ENCODE results near the gene RNF149. TPM values are rescaled to one million over a fixed set of nuclear protein-coding genes. Genes with fewer than 3 reads are reported as not detected.

RNF149 gene
- polyA plus RNA-seq, 2 of the 4 experiments (the other 2 are of a cell fraction): 28.8 to 34.8 TPM

DNA sequence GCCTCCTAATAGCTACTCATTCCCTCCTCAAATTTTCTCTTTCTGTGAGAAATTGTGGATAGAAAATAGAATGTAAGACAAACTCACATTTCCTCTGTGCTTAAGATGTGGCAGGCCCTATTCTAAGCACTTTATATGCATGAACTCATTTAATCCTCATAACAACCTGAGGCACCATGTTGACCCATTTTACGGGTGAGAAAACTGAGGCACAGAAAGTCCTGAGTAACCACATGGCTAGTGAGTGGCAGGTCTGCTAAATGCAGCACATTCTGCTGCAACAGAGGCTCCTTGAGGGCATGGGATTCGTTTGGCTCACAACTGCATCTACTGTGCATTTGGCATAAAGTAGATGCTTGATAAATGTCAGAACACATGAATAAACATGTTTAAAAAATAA lies 22.7 kb upstream of the RNF149 start:
- Histone ChIP-seq H3K4me2 (no peak overlapping the region), H3K4me1 (no peaks in the 10 kb centered on the region), H3K27ac (no peak overlapping the region), H3K9me3 (no peaks in the 10 kb centered on the region), H3K4me3 (no peak overlapping the region)
- TF ChIP-seq EP300 (IDR thresholded peaks at IDR 0.05) (no peak), E2F6 (IDR thresholded peaks at IDR 0.05; ENCODE audit: borderline replicate concordance, low read depth) (no peak), REST (IDR thresholded peaks at IDR 0.05) (no peak), EHMT2 (IDR thresholded peaks at IDR 0.05; ENCODE audit: low read depth) (no peak), KDM1A (IDR thresholded peaks at IDR 0.05; ENCODE audit: low read depth) (no peak), RARB (CRISPR knock-in tag; IDR thresholded peaks at IDR 0.05) (no peak)
- TF ChIP-seq, protein P1, sequence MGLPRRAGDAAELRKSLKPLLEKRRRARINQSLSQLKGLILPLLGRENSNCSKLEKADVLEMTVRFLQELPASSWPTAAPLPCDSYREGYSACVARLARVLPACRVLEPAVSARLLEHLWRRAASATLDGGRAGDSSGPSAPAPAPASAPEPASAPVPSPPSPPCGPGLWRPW (IDR thresholded peaks at IDR 0.05): no peak
- TF ChIP-seq, protein P2, sequence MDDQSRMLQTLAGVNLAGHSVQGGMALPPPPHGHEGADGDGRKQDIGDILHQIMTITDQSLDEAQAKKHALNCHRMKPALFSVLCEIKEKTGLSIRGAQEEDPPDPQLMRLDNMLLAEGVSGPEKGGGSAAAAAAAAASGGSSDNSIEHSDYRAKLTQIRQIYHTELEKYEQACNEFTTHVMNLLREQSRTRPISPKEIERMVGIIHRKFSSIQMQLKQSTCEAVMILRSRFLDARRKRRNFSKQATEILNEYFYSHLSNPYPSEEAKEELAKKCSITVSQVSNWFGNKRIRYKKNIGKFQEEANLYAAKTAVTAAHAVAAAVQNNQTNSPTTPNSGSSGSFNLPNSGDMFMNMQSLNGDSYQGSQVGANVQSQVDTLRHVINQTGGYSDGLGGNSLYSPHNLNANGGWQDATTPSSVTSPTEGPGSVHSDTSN (IDR thresholded peaks at IDR 0.05): no peak
- TF ChIP-seq, protein P3, sequence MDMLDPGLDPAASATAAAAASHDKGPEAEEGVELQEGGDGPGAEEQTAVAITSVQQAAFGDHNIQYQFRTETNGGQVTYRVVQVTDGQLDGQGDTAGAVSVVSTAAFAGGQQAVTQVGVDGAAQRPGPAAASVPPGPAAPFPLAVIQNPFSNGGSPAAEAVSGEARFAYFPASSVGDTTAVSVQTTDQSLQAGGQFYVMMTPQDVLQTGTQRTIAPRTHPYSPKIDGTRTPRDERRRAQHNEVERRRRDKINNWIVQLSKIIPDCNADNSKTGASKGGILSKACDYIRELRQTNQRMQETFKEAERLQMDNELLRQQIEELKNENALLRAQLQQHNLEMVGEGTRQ (IDR thresholded peaks at IDR 0.05): no peak
- 27% methylated on average over 2 of the region's 2 CpGs for WGBS (ENCODE audit: missing lambda C conversion rate)
- no peak for ATAC-seq
- POLR2A ChIA-PET: no interaction called here
- no peak for DNase-seq (ENCODE audit: low read depth in 1 of 2, low spot score in 1 of 2)
- CTCF ChIA-PET: interaction anchor here (1.0 kb wide), 1 partner anchor 11 kb away, joined by 8 read pairs; no protein-coding TSS in a partner anchor
- FAIRE-seq: no peak

- no peak for FAIRE-seq
- 85% methylated on average over 12 of the region's 12 CpGs for WGBS (ENCODE audit: missing lambda C conversion rate)
- no peak overlapping the region for H3K27ac ChIP-seq
- POLR2A ChIA-PET: no interaction called here
- no peaks in the 10 kb centered on the region for H3K4me1 ChIP-seq
- no peak for TF ChIP-seq HOXB13 (CRISPR knock-in tag; IDR thresholded peaks at IDR 0.05; ENCODE audit: low read depth)
- TF ChIP-seq EP300 (IDR thresholded peaks at IDR 0.05): no peak
- no peak for DNase-seq (ENCODE audit: low read depth in 1 of 2, low spot score in 1 of 2)
- no peak for ATAC-seq
- no peak overlapping the region for H3K4me2 ChIP-seq
- no peak overlapping the region for H3K4me3 ChIP-seq
- CTCF ChIA-PET: interaction anchor here (1.0 kb wide), 2 partner anchors 12 kb away, joined by 4 to 8 read pairs; no protein-coding TSS in a partner anchor
- H3K9me3 ChIP-seq: peaks cover 7% of the 10 kb centered on the region; the same call in 2 of the 3 replicates
These were observed 21.9 kb upstream of the RNF149 start for GRCh38 chr2:101330253-101330933.

DNA sequence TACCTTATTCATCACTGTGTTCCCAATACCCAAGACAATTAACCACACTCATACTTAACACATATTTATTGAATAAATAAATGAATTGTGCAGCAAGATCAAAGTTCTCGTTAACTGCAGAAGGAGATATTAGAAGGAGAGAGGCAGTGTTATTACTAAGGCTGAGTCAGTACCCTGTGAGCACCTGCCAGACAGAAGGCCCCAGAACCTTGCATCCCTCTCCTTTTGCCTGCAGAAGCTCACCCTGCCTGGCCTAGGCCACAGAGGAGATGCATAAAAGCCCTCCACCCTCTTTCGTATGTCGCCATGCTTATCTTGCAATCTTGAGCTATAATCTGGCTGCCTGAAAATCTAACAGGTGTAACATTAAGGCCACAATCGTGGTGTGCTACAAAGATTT lies 20.5 kb upstream of the RNF149 start:
- peaks cover 10% of the 10 kb centered on the region; the same call in 2 of the 3 replicates for H3K9me3 ChIP-seq
- no peak overlapping the region for H3K27ac ChIP-seq
- no peak for ATAC-seq
- no peak for TF ChIP-seq MAZ (IDR thresholded peaks at IDR 0.05; ENCODE audit: borderline replicate concordance, low read depth, low read length)
- no peak for TF ChIP-seq CBX8 (IDR thresholded peaks at IDR 0.05)
- no peak for TF ChIP-seq RARB (CRISPR knock-in tag; IDR thresholded peaks at IDR 0.05)
- TF ChIP-seq ATOH8 (CRISPR knock-in tag; IDR thresholded peaks at IDR 0.05; ENCODE audit: low read depth): no peak
- TF ChIP-seq, protein P4, sequence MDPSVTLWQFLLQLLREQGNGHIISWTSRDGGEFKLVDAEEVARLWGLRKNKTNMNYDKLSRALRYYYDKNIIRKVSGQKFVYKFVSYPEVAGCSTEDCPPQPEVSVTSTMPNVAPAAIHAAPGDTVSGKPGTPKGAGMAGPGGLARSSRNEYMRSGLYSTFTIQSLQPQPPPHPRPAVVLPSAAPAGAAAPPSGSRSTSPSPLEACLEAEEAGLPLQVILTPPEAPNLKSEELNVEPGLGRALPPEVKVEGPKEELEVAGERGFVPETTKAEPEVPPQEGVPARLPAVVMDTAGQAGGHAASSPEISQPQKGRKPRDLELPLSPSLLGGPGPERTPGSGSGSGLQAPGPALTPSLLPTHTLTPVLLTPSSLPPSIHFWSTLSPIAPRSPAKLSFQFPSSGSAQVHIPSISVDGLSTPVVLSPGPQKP (IDR thresholded peaks at IDR 0.05; ENCODE audit: low read depth, low read length): no peak
- TF ChIP-seq, protein P5, sequence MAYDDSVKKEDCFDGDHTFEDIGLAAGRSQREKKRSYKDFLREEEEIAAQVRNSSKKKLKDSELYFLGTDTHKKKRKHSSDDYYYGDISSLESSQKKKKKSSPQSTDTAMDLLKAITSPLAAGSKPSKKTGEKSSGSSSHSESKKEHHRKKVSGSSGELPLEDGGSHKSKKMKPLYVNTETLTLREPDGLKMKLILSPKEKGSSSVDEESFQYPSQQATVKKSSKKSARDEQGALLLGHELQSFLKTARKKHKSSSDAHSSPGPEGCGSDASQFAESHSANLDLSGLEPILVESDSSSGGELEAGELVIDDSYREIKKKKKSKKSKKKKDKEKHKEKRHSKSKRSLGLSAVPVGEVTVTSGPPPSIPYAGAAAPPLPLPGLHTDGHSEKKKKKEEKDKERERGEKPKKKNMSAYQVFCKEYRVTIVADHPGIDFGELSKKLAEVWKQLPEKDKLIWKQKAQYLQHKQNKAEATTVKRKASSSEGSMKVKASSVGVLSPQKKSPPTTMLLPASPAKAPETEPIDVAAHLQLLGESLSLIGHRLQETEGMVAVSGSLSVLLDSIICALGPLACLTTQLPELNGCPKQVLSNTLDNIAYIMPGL (CRISPR knock-in tag; IDR thresholded peaks at IDR 0.05; ENCODE audit: borderline replicate concordance): no peak
- TF ChIP-seq CHD2 (IDR thresholded peaks at IDR 0.05; ENCODE audit: low read length, partially characterized antibody): no peak
- no peak for DNase-seq (ENCODE audit: low read depth in 1 of 2, low spot score in 1 of 2)
- 71% methylated on average over 4 of the region's 4 CpGs for WGBS (ENCODE audit: missing lambda C conversion rate)
- CTCF ChIA-PET: interaction anchor here (1.3 to 1.7 kb wide), 3 partner anchors 9 to 21 kb away, joined by 4 to 10 read pairs (median 4); no protein-coding TSS in a partner anchor
- no peak overlapping the region for H3K4me3 ChIP-seq
- POLR2A ChIA-PET: no interaction called here
- no peak for FAIRE-seq
- H3K4me2 ChIP-seq: no peak overlapping the region
- no peaks in the 10 kb centered on the region for H3K4me1 ChIP-seq
